Panc1 (cell line): Measurements from ENCODE around the gene CEP85L. TPM values are rescaled to one million over a fixed set of nuclear protein-coding genes. Genes with fewer than 3 reads are reported as not detected.

Source experiments
- ATAC-seq: fragments of 200-7000 bp; cut with Tn5 transposase; 2 replicates; pipeline ENCODE4 v1.9.1; 2020; ENCODE audit warnings: mild to moderate bottlenecking, moderate library complexity
- BruUV-seq: library from RNA; stranded (reverse); fragments of 400-500 nt; replicated peaks from 2 replicates; lab custom pipeline; 2021; lab: Mats Ljungman, UMichigan
- CTCF ChIA-PET: fragments of 300-600 bp; sonication (Branson Sonifier 250); formaldehyde crosslinking; loops from one replicate; lab custom pipeline; 2022; ENCODE audit warnings: antibody characterized with exemption; lab: Charles Lee
- POLR2A ChIA-PET: fragments of 300-600 bp; sonication (Branson Sonifier 250); formaldehyde crosslinking; loops from one replicate; lab custom pipeline; 2022; ENCODE audit warnings: antibody characterized with exemption; lab: Charles Lee
- DNase-seq: peaks from one replicate; pipeline ENCODE4 v3.0.0-alpha.2; 2010; ENCODE audit warnings: low read depth, low spot score
- H3K27ac ChIP-seq: 2 replicates; pipeline ENCODE4 v1.5.1; 2011; ENCODE audit warnings: mild to moderate bottlenecking, low read length, inconsistent platforms
- H3K27me3 ChIP-seq: fragments of 200-500 bp; sonication (Bioruptor generic); 2 replicates; pipeline ENCODE4 v1.6.0; 2014; ENCODE audit warnings: low read length, inconsistent platforms; ENCODE audit not compliant: control insufficient read depth, insufficient read depth
- H3K36me3 ChIP-seq: fragments of 200-500 bp; sonication (Bioruptor generic); 2 replicates; pipeline ENCODE4 v1.5.1; 2014; ENCODE audit warnings: inconsistent platforms, mild to moderate bottlenecking, low read length, moderate library complexity; ENCODE audit not compliant: control insufficient read depth, insufficient read depth
- H3K4me1 ChIP-seq: 2 replicates; pipeline ENCODE4 v1.5.1; 2011; ENCODE audit warnings: inconsistent platforms, mild to moderate bottlenecking, low read length, moderate library complexity; ENCODE audit not compliant: control insufficient read depth, insufficient read depth
- H3K4me3 ChIP-seq, 2 experiments: 2 replicates each; pipeline ENCODE4 v1.5.1; 2011 to 2012; ENCODE audit warnings: low read depth in 2 of 2, low read length in 2 of 2, mild to moderate bottlenecking in 2 of 2, inconsistent platforms in 1 of 2, moderate library complexity in 1 of 2
- H3K9me3 ChIP-seq: fragments of 200-500 bp; sonication (Bioruptor generic); 2 replicates; pipeline ENCODE4 v1.5.1; 2014; ENCODE audit warnings: low read depth, mild to moderate bottlenecking, inconsistent platforms, low read length, moderate library complexity; ENCODE audit not compliant: control insufficient read depth, insufficient read depth
- CTCF ChIP-seq: fragments of 450-650 bp; IDR thresholded peaks from 2 replicates; pipeline ENCODE4 v1.5.1; 2017; ENCODE audit warnings: mild to moderate bottlenecking
- POLR2AphosphoS5 ChIP-seq: IDR thresholded peaks from 2 replicates; pipeline ENCODE4 v1.6.1; 2012; ENCODE audit warnings: mild to moderate bottlenecking, low read depth, low read length, moderate library complexity
- SIN3A ChIP-seq: IDR thresholded peaks from 2 replicates; pipeline ENCODE4 v1.6.1; 2012; ENCODE audit warnings: low read depth, mild to moderate bottlenecking, low read length, moderate library complexity, borderline replicate concordance; ENCODE audit not compliant: insufficient read depth
- TCF7L2 ChIP-seq: IDR thresholded peaks from 2 replicates; pipeline ENCODE4 v1.6.1; 2011; ENCODE audit warnings: mild to moderate bottlenecking, low read depth, low read length, inconsistent platforms
- in situ Hi-C: cut with HindIII; loops from 2 replicates; pipeline ENCODE4 v1.10.0; 2016; ENCODE audit warnings: low sequenced_read_pairs, low pct_unique_long_range_greater_than_20kb
- intact Hi-C: fragments of 100-400 bp; cut with micrococcal nuclease; formaldehyde crosslinking; loops from one replicate; pipeline ENCODE4 v1.10.0; 2022; ENCODE audit not compliant: unreplicated experiment
- total RNA-seq: library from RNA; stranded (reverse); gene quantifications from one replicate; pipeline ENCODE4 v1.2.1, GENCODE V29; 2021; ENCODE audit not compliant: unreplicated experiment
- TF ChIP-seq, protein P1 (sequence below), 2 experiments: IDR thresholded peaks; 2 replicates each; pipeline ENCODE4 v1.6.1; 2011 to 2012; ENCODE audit warnings: low read depth in 2 of 2, control low read depth in 1 of 2, low read length in 1 of 2, mild to moderate bottlenecking in 1 of 2, moderate library complexity in 1 of 2; ENCODE audit not compliant: insufficient read depth in 1 of 2

The CEP85L gene
- total RNA-seq, 1 experiment from 2014 or later = 6.7 TPM

DNA sequence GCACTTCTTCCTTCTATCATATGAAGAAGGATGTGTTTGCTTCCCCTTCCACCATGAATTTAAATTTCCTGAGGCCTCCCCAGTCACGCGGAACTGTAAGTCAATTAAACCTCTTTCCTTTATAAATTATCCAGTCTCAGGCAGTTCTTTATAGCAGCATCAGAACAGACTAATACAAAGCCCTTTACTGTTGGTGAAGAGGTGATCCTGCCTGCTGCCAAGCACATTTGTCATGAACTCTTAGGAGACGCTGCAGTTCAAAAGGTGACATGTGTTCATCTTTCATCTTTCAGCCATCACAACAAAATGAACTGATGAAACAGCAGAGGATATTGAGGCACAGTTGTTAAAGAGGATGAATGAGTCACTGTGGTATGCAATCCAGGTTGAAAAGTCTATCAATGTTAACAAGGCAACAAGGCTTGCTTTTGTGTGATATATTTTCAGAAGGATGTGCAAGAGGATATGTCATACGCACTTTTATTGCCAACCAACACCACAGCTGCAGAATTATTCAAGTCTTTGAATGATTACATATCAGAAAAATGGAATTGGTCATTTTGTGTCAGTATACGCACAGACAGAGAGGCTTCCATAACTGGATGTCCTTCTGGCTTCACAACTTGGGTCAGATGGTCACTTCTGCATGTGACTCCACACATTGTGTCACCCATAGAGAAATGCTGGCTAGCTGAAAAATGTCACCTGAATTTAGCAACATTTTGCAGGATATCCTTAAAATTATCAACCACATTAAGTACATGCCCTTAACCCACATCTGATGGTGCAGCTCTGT lies 155.7 kb downstream of the CEP85L start:
- no peaks in the 10 kb centered on the region for H3K4me1 ChIP-seq
- ChIA-PET POLR2A (no interaction called here), CTCF (no interaction called here)
- H3K9me3 ChIP-seq = no peaks in the 10 kb centered on the region
- DNase-seq (no peak), ATAC-seq (no peak)
- H3K4me3 ChIP-seq = no peak overlapping the region
- no peaks in the 10 kb centered on the region for H3K27me3 ChIP-seq
- BruUV-seq = no TSS peak
- TF ChIP-seq TCF7L2 (no peak), SIN3A (no peak), POLR2AphosphoS5 (no peak), CTCF (no peak)
- TF ChIP-seq, protein P1, sequence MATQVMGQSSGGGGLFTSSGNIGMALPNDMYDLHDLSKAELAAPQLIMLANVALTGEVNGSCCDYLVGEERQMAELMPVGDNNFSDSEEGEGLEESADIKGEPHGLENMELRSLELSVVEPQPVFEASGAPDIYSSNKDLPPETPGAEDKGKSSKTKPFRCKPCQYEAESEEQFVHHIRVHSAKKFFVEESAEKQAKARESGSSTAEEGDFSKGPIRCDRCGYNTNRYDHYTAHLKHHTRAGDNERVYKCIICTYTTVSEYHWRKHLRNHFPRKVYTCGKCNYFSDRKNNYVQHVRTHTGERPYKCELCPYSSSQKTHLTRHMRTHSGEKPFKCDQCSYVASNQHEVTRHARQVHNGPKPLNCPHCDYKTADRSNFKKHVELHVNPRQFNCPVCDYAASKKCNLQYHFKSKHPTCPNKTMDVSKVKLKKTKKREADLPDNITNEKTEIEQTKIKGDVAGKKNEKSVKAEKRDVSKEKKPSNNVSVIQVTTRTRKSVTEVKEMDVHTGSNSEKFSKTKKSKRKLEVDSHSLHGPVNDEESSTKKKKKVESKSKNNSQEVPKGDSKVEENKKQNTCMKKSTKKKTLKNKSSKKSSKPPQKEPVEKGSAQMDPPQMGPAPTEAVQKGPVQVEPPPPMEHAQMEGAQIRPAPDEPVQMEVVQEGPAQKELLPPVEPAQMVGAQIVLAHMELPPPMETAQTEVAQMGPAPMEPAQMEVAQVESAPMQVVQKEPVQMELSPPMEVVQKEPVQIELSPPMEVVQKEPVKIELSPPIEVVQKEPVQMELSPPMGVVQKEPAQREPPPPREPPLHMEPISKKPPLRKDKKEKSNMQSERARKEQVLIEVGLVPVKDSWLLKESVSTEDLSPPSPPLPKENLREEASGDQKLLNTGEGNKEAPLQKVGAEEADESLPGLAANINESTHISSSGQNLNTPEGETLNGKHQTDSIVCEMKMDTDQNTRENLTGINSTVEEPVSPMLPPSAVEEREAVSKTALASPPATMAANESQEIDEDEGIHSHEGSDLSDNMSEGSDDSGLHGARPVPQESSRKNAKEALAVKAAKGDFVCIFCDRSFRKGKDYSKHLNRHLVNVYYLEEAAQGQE (IDR thresholded peaks at IDR 0.05; ENCODE audit: insufficient read depth in 1 of 2, low read depth in 2 of 2, low read length in 1 of 2) = no peak
- no peak overlapping the region for H3K27ac ChIP-seq
- no peaks in the 10 kb centered on the region for H3K36me3 ChIP-seq
- intact Hi-C loops (no loop called here), in situ Hi-C loops (no loop called here)

GRCh38 chr6:118494091-118494490 lies 157.3 kb downstream of the CEP85L start:
- H3K36me3 ChIP-seq = no peaks in the 10 kb centered on the region
- DNase-seq = no peak
- H3K4me1 ChIP-seq = no peaks in the 10 kb centered on the region
- ChIA-PET CTCF (no interaction called here), POLR2A (no interaction called here)
- H3K9me3 ChIP-seq = peaks cover 4% of the 10 kb centered on the region; the same call in 1 of the 2 replicates
- no peak for ATAC-seq
- no peak for TF ChIP-seq SIN3A
- TF ChIP-seq POLR2AphosphoS5 = no peak
- no peak for TF ChIP-seq CTCF
- H3K27ac ChIP-seq = no peak overlapping the region
- in situ Hi-C loops = no loop called here
- no peaks in the 10 kb centered on the region for H3K27me3 ChIP-seq
- intact Hi-C loops = no loop called here
- H3K4me3 ChIP-seq = no peak overlapping the region
- no TSS peak for BruUV-seq
